ENCODE measurements around the gene INPP5A. TPM values are rescaled to one million over a fixed set of nuclear protein-coding genes. Genes with fewer than 3 reads are reported as not detected.

INPP5A gene
- total and polyA plus RNA-seq, 5 donors from 2014 or later = 0.66 to 21.3 (median 1.0) TPM

DNA sequence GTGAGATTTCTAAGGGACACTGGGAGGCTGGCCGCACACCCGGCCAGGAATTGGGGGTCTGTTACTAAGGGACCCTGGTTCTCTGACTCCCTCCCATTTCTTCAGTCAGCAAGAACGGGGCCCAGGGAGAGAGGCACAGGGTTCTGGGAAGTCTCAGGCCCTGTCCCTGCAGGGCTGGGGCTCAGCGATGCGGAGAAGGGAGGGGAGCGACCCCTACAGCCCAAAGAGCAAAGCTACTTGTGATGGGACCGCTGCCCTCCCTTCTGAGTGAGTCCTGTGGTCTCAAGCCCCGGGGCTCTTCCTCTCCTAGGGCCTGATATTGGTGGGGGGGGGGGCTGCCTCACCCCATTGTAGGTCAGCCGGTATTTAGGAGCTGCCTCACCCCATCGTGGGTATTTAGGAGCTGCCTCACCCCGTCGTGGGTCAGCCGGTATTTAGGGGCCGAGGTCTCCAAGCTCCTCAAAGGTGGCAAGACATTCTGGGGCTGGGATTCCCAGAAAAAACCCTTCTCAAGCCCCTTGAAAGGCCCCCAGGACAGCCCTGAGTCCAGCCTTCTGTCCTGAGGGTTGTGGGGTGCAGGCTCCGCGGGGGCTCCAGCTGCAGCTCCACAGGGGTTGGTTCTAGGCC, 265.2 kb downstream of the INPP5A start:
- no peak for ATAC-seq (ENCODE audit: low read depth in 2 of 2)
- H3K4me3 ChIP-seq (ENCODE audit: low read depth, low read length) = no peak overlapping the region
- Mint-ChIP-seq H3K4me3 (no peak overlapping the region), H3K9me3 (peaks cover 0 to 4% (median 0%) of the 10 kb centered on the region in 7 donors), H3K27me3 (no peaks in the 10 kb centered on the region), H3K27ac (no peak overlapping the region), H3K36me3 (no peaks in the 10 kb centered on the region), H3K4me1 (no peaks in the 10 kb centered on the region)
- no peak overlapping the region for H3K27ac ChIP-seq (ENCODE audit: insufficient read depth, low read length, poor library complexity, severe bottlenecking)
- H3K27me3 ChIP-seq (ENCODE audit: control insufficient read depth, insufficient read depth, low read length) = no peaks in the 10 kb centered on the region
- no peaks in the 10 kb centered on the region for H3K9me3 ChIP-seq (ENCODE audit: control insufficient read depth in 2 of 2, low read length in 2 of 2)
- DNase-seq = no peak
- no peaks in the 10 kb centered on the region for H3K36me3 ChIP-seq (ENCODE audit: control insufficient read depth, insufficient read depth, low read length)
- no peaks in the 10 kb centered on the region for H3K4me1 ChIP-seq (ENCODE audit: control insufficient read depth, insufficient read depth, low read length, poor library complexity, severe bottlenecking)

DNA sequence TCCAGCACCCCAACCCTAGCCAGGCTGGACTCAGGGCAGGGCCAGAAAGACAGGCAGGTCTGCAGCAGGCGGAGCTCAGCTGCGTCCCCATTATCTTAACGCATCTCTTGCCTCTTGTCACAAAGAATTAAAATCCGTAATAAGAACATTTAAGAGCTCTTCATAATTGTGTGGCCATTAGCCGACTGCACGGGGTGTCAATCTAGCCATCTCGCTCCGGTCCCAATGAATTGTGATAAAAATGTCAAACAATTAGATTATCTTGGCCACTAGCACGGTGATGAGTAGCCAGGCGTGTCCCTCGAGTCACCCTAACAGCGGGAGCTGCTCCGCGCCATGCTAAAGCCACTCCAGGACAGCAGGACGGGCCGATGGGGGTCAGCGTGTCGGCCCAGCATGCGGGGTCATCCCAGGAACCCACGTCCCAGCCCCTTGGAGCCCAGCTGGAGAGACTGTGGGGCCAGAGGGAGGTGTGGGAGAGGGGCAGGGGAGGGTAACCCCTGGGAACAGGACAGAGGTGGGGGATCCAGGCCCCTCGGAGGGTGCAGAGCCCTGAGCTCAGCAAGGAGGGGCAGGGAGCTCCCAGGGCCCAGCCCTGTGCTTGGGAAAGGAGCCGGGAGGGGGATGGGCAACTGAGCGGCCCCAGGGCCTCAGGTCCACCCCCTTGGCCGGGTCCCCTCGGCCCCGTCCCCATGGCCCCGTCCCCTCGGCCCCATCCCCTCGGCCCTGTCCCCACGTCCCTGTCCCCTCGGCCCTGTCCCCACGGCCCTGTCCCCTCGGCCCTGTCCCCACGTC, 266.0 kb downstream of the INPP5A start:
- no peaks in the 10 kb centered on the region for H3K27me3 Mint-ChIP-seq
- ATAC-seq (ENCODE audit: low read depth in 2 of 2) = no peak

DNA sequence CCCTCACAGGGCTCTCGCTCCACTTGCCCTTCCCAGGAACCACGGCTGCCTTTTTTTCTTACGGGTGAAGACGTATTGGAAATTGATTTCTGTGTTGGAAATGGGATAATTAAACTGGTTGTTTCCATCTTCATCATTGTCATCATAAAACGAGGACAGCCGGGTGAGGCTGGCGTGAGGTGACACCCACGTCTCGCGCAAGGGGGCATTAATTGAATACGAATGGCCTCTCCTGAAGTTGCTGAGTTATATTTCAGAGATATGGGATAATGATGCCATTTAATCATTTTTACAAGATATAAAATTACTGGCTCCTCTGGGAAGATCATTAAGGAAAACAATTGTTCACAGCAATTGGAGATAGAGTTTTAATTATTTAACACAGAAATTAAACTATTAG, 266.7 kb downstream of the INPP5A start:
- Mint-ChIP-seq H3K36me3 (no peaks in the 10 kb centered on the region), H3K27ac (no peak overlapping the region), H3K4me3 (no peak overlapping the region), H3K27me3 (no peaks in the 10 kb centered on the region), H3K9me3 (peaks cover 0 to 4% (median 0%) of the 10 kb centered on the region in 7 donors), H3K4me1 (no peaks in the 10 kb centered on the region)
- Histone ChIP-seq H3K4me3 (ENCODE audit: low read depth, low read length) (no peak overlapping the region), H3K27me3 (ENCODE audit: control insufficient read depth, insufficient read depth, low read length) (no peaks in the 10 kb centered on the region), H3K27ac (ENCODE audit: insufficient read depth, low read length, poor library complexity, severe bottlenecking) (no peak overlapping the region), H3K4me1 (ENCODE audit: control insufficient read depth, insufficient read depth, low read length, poor library complexity, severe bottlenecking) (no peaks in the 10 kb centered on the region), H3K36me3 (ENCODE audit: control insufficient read depth, insufficient read depth, low read length) (no peaks in the 10 kb centered on the region), H3K9me3 (ENCODE audit: control insufficient read depth in 2 of 2, low read length in 2 of 2) (no peaks in the 10 kb centered on the region)
- DNase-seq = no peak
- no peak for ATAC-seq (ENCODE audit: low read depth in 2 of 2)

More for the DNA sequence above, 266.0 kb downstream of the INPP5A start:
- Mint-ChIP-seq H3K36me3 (no peaks in the 10 kb centered on the region), H3K4me1 (no peaks in the 10 kb centered on the region), H3K9me3 (peaks cover 0 to 4% (median 0%) of the 10 kb centered on the region in 7 donors), H3K4me3 (no peak overlapping the region), H3K27ac (no peak overlapping the region)
- no peaks in the 10 kb centered on the region for H3K9me3 ChIP-seq (ENCODE audit: control insufficient read depth in 2 of 2, low read length in 2 of 2)
- DNase-seq = no peak
- H3K27ac ChIP-seq (ENCODE audit: insufficient read depth, low read length, poor library complexity, severe bottlenecking) = no peak overlapping the region
- H3K4me1 ChIP-seq (ENCODE audit: control insufficient read depth, insufficient read depth, low read length, poor library complexity, severe bottlenecking) = no peaks in the 10 kb centered on the region
- no peaks in the 10 kb centered on the region for H3K27me3 ChIP-seq (ENCODE audit: control insufficient read depth, insufficient read depth, low read length)
- no peaks in the 10 kb centered on the region for H3K36me3 ChIP-seq (ENCODE audit: control insufficient read depth, insufficient read depth, low read length)
- H3K4me3 ChIP-seq (ENCODE audit: low read depth, low read length) = no peak overlapping the region

DNA sequence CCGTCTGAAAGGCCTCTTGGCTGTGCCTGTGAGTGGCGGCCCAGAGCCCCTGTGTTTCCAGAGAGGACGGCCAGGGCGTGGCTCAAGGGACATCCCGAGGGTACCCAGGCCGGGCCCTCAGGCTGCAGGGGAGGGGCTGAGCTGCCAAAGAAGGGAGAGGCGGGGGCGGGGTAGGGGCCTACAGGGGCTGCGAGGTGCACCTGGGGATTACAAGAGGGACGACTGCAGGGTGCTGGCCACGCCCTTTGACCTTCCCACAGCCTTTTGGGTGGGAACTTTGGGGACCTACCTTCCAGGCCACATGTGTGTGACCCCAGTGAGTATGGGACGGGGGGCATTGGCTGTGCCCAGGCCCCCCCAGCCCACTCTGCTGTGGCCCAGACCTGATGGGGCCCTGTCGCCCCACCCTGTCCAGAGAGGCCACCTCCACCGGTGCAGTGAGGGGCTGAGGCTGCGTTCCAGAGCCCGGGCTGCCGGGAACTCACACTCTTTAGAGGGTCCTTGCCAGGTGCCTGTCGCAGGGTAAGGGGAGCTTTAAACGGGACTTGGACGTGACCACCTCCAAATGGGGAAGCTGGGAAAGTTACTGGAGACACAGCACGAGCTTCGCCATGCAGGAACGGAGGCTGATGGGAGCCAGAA, 267.3 kb downstream of the INPP5A start:
- no peaks in the 10 kb centered on the region for H3K36me3 ChIP-seq (ENCODE audit: control insufficient read depth, insufficient read depth, low read length)
- H3K4me1 ChIP-seq (ENCODE audit: control insufficient read depth, insufficient read depth, low read length, poor library complexity, severe bottlenecking) = no peaks in the 10 kb centered on the region
- H3K4me1 Mint-ChIP-seq = no peaks in the 10 kb centered on the region
- no peaks in the 10 kb centered on the region for H3K9me3 ChIP-seq (ENCODE audit: control insufficient read depth in 2 of 2, low read length in 2 of 2)
- DNase-seq = no peak
- no peaks in the 10 kb centered on the region for H3K36me3 Mint-ChIP-seq
- H3K4me3 ChIP-seq (ENCODE audit: low read depth, low read length) = no peak overlapping the region
- no peak overlapping the region for H3K27ac Mint-ChIP-seq
- H3K4me3 Mint-ChIP-seq = no peak overlapping the region
- no peaks in the 10 kb centered on the region for H3K27me3 ChIP-seq (ENCODE audit: control insufficient read depth, insufficient read depth, low read length)
- H3K27me3 Mint-ChIP-seq = no peaks in the 10 kb centered on the region
- no peak overlapping the region for H3K27ac ChIP-seq (ENCODE audit: insufficient read depth, low read length, poor library complexity, severe bottlenecking)
- H3K9me3 Mint-ChIP-seq = peaks cover 0 to 4% (median 0%) of the 10 kb centered on the region in 7 donors
- no peak for ATAC-seq (ENCODE audit: low read depth in 2 of 2)

DNA sequence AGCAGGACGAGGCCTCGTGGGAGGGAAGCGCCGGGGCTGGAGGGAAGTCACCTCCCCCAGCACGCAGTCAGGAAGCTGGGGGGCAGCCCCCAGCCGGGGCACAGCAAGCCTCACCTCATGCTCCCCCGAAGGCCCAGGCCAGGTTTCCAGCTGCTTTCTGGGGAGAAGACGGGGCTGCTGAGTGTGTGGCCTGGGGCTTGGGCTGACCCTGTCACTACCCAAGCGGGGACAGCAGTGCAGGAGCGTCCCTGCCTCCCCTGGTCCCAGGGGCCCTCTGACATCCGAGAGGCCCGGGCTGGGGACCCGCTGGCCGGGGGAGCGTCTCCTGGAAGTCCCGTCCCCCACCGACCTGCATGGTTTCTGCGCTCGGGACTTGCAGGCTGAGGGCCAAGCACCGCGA, 268.0 kb downstream of the INPP5A start:
- H3K9me3 Mint-ChIP-seq = peaks cover 0 to 4% (median 0%) of the 10 kb centered on the region in 7 donors
- no peaks in the 10 kb centered on the region for H3K9me3 ChIP-seq (ENCODE audit: control insufficient read depth in 2 of 2, low read length in 2 of 2)
- no peaks in the 10 kb centered on the region for H3K36me3 Mint-ChIP-seq
- DNase-seq (no peak), ATAC-seq (ENCODE audit: low read depth in 2 of 2) (no peak)
- H3K36me3 ChIP-seq (ENCODE audit: control insufficient read depth, insufficient read depth, low read length) = no peaks in the 10 kb centered on the region
- no peaks in the 10 kb centered on the region for H3K27me3 Mint-ChIP-seq
- no peaks in the 10 kb centered on the region for H3K27me3 ChIP-seq (ENCODE audit: control insufficient read depth, insufficient read depth, low read length)
- no peak overlapping the region for H3K27ac ChIP-seq (ENCODE audit: insufficient read depth, low read length, poor library complexity, severe bottlenecking)
- H3K4me1 Mint-ChIP-seq = no peaks in the 10 kb centered on the region
- no peak overlapping the region for H3K4me3 Mint-ChIP-seq
- H3K4me1 ChIP-seq (ENCODE audit: control insufficient read depth, insufficient read depth, low read length, poor library complexity, severe bottlenecking) = no peaks in the 10 kb centered on the region
- H3K4me3 ChIP-seq (ENCODE audit: low read depth, low read length) = no peak overlapping the region
- H3K27ac Mint-ChIP-seq = no peak overlapping the region

DNA sequence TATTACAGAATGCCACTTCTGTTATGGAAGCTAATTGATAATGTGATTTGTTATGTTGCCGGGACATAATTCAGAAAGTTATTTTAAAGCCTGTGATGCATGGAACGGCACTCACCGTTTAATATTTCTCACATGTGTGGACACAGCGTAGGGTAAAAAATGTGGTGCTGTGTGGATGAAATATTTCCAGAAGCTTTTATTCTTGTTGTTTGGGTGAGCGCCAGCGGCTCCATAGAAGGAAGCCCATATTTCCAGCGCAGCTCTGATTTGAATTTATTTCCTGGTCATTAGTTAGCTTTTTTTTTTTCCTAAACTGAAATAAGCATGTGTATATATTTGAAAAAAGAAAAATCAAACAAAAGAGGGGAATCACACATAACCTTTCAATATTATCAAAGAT, 268.5 kb downstream of the INPP5A start:
- DNase-seq (no peak), ATAC-seq (ENCODE audit: low read depth in 2 of 2) (no peak)
- Histone ChIP-seq H3K27me3 (ENCODE audit: control insufficient read depth, insufficient read depth, low read length) (no peaks in the 10 kb centered on the region), H3K27ac (ENCODE audit: insufficient read depth, low read length, poor library complexity, severe bottlenecking) (no peak overlapping the region), H3K9me3 (ENCODE audit: control insufficient read depth in 2 of 2, low read length in 2 of 2) (no peaks in the 10 kb centered on the region), H3K4me3 (ENCODE audit: low read depth, low read length) (no peak overlapping the region), H3K4me1 (ENCODE audit: control insufficient read depth, insufficient read depth, low read length, poor library complexity, severe bottlenecking) (no peaks in the 10 kb centered on the region), H3K36me3 (ENCODE audit: control insufficient read depth, insufficient read depth, low read length) (no peaks in the 10 kb centered on the region)
- H3K4me3 Mint-ChIP-seq = no peak overlapping the region
- H3K36me3 Mint-ChIP-seq = no peaks in the 10 kb centered on the region
- H3K27ac Mint-ChIP-seq = no peak overlapping the region
- no peaks in the 10 kb centered on the region for H3K4me1 Mint-ChIP-seq
- peaks cover 0 to 4% (median 0%) of the 10 kb centered on the region in 7 donors for H3K9me3 Mint-ChIP-seq
- no peaks in the 10 kb centered on the region for H3K27me3 Mint-ChIP-seq

DNA sequence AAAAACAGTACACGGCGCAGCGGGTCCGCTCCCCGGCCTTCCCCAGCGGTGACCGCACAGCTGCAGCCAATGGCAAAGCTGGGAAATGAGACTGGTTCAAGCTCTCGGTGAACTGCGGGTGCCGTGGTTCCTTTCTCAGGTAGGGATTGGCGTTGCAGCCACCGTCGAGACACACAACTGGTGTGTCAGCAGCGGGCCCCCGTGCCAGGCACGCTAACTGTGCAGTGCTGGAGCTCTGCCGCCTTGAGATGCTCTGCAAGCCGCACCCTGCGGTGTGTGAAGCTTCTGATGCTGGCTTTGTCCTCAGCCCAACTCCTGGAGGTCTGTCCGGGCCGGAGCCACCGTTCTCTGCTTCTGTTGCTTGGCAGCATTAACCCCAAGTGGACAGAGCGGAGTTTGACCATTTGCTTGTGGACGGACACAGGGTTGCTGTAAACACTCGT, 269.0 kb downstream of the INPP5A start:
- H3K4me3 Mint-ChIP-seq = no peak overlapping the region
- H3K36me3 ChIP-seq (ENCODE audit: control insufficient read depth, insufficient read depth, low read length) = no peaks in the 10 kb centered on the region
- H3K4me1 ChIP-seq (ENCODE audit: control insufficient read depth, insufficient read depth, low read length, poor library complexity, severe bottlenecking) = no peaks in the 10 kb centered on the region
- H3K27me3 ChIP-seq (ENCODE audit: control insufficient read depth, insufficient read depth, low read length) = no peaks in the 10 kb centered on the region
- ATAC-seq (ENCODE audit: low read depth in 2 of 2) (no peak), DNase-seq (no peak)
- H3K4me3 ChIP-seq (ENCODE audit: low read depth, low read length) = no peak overlapping the region
- no peak overlapping the region for H3K27ac ChIP-seq (ENCODE audit: insufficient read depth, low read length, poor library complexity, severe bottlenecking)
- no peaks in the 10 kb centered on the region for H3K27me3 Mint-ChIP-seq
- H3K27ac Mint-ChIP-seq = no peak overlapping the region
- H3K36me3 Mint-ChIP-seq = no peaks in the 10 kb centered on the region
- H3K9me3 ChIP-seq (ENCODE audit: control insufficient read depth in 2 of 2, low read length in 2 of 2) = no peaks in the 10 kb centered on the region
- H3K4me1 Mint-ChIP-seq = no peaks in the 10 kb centered on the region
- H3K9me3 Mint-ChIP-seq = peaks cover 0 to 4% (median 0%) of the 10 kb centered on the region in 7 donors

All from CD4-positive, CD25-positive, alpha-beta regulatory T cell (primary cell).